Fibroblast of skin of right quadriceps (primary cell): Measurements from ENCODE around the gene TMEM250.
A peak's percentile ranks its signal among the peaks of the same experiment; 100 is the strongest.

Experiments
- DNase-seq: peaks from one replicate; pipeline ENCODE4 v3.0.0-alpha.2; 2013

TMEM250 gene

GRCh38 chr9:136093995-136094881, 24.4 kb downstream of the TMEM250 start:
- peak; percentile 42 for DNase-seq

- DNase-seq = no peak
These were observed 25.2 kb downstream of the TMEM250 start for GRCh38 chr9:136093346-136093986.

GRCh38 chr9:136092741-136093140, 25.9 kb downstream of the TMEM250 start:
- no peak for DNase-seq

- DNase-seq = no peak
These were observed 26.4 kb downstream of the TMEM250 start for GRCh38 chr9:136092353-136092650.

GRCh38 chr9:136091582-136092352, 26.9 kb downstream of the TMEM250 start:
- no peak for DNase-seq

- DNase-seq = no peak
These were observed 27.7 kb downstream of the TMEM250 start for GRCh38 chr9:136090768-136091581.

GRCh38 chr9:136090056-136090735, 28.5 kb downstream of the TMEM250 start:
- DNase-seq = no peak

- DNase-seq = peak; percentile 56
These were observed 29.0 kb downstream of the TMEM250 start for GRCh38 chr9:136089697-136090045.

- DNase-seq = no peak
These were observed 29.6 kb downstream of the TMEM250 start for GRCh38 chr9:136088939-136089696.

GRCh38 chr9:136088481-136088938, 30.2 kb downstream of the TMEM250 start:
- DNase-seq = no peak

GRCh38 chr9:136087741-136088480, 30.8 kb downstream of the TMEM250 start:
- no peak for DNase-seq

- DNase-seq = no peak
These were observed 31.5 kb downstream of the TMEM250 start for GRCh38 chr9:136086951-136087740.

- no peak for DNase-seq
These were observed 32.3 kb downstream of the TMEM250 start for GRCh38 chr9:136086213-136086881.

- DNase-seq = no peak
These were observed 32.9 kb downstream of the TMEM250 start for GRCh38 chr9:136085815-136086212.

- no peak for DNase-seq
These were observed 34.4 kb downstream of the TMEM250 start for GRCh38 chr9:136084063-136084944.

- no peak for DNase-seq
These were observed 35.1 kb downstream of the TMEM250 start for GRCh38 chr9:136083558-136084062.

- no peak for DNase-seq
These were observed 35.9 kb downstream of the TMEM250 start for GRCh38 chr9:136082496-136083361.
